ENCODE results near the gene C3orf70.

C3orf70 gene

GRCh38 chr3:185029086-185029485 is 123.8 kb downstream of the C3orf70 start (continued):
- TF ChIP-seq ZNF391 (tag by site-specific recombination; IDR thresholded peaks at IDR 0.05; ENCODE audit: borderline replicate concordance, low read depth) = no peak
- TF ChIP-seq ZXDB (tag by site-specific recombination; IDR thresholded peaks at IDR 0.05) = no peak

GRCh38 chr3:185028121-185028520 is 124.7 kb downstream of the C3orf70 start:
- POLR2A ChIA-PET = no interaction called here
- CTCF ChIA-PET = interaction anchor here (0.9 kb wide), 2 partner anchors 17 to 188 kb away, joined by 3 read pairs; no protein-coding TSS in a partner anchor

More at GRCh38 chr3:185028121-185028520, 124.7 kb downstream of the C3orf70 start:
- Histone ChIP-seq H3K9me3 (ENCODE audit: control insufficient read depth, insufficient read depth, low read depth, low read length) (no peaks in the 10 kb centered on the region), H3K4me1 (ENCODE audit: control insufficient read depth, insufficient read depth, low read length) (no peaks in the 10 kb centered on the region), H3K27ac (ENCODE audit: extremely low read depth, low read depth, low read length) (no peak overlapping the region), H3K36me3 (ENCODE audit: control insufficient read depth in 2 of 2, insufficient read depth in 1 of 2, low read length in 2 of 2) (peaks cover 0 to 10% of the 10 kb centered on the region in 2 experiments; a peak in 1 of 3 replicates), H3K4me3 (ENCODE audit: low read depth, low read length) (no peak overlapping the region)
- TF ChIP-seq ZNF19 (tag by site-specific recombination; IDR thresholded peaks at IDR 0.05; ENCODE audit: low read depth) = no peak
- TF ChIP-seq ZNF785 (tag by site-specific recombination; IDR thresholded peaks at IDR 0.05) = no peak
- no peak for TF ChIP-seq ZNF692 (tag by site-specific recombination; IDR thresholded peaks at IDR 0.05)
- TF ChIP-seq ZNF830 (tag by site-specific recombination; IDR thresholded peaks at IDR 0.05; ENCODE audit: low read depth) = no peak
- TF ChIP-seq MYNN (tag by site-specific recombination; IDR thresholded peaks at IDR 0.05; ENCODE audit: borderline replicate concordance) = no peak
- TF ChIP-seq ZNF610 (tag by site-specific recombination; IDR thresholded peaks at IDR 0.05; ENCODE audit: borderline replicate concordance) = no peak

Data from HEK293 (cell line).